Endothelial cell (in vitro differentiated cells): Measurements from ENCODE around the gene FKBP2. TPM values are rescaled to one million over a fixed set of nuclear protein-coding genes. Genes with fewer than 3 reads are reported as not detected.
A peak's percentile ranks its signal among the peaks of the same experiment; 100 is the strongest.

Experiments
- DNase-seq: peaks from one replicate; pipeline ENCODE4 v3.0.0; 2021; ENCODE audit warnings: low spot score
- H3K27ac Mint-ChIP-seq: one replicate; pipeline ENCODE4 v1.8.0; 2021; ENCODE audit warnings: mixed read lengths, inconsistent platforms; ENCODE audit not compliant: unreplicated experiment
- H3K27me3 Mint-ChIP-seq: one replicate; pipeline ENCODE4 v1.8.0; 2021; ENCODE audit warnings: mild to moderate bottlenecking, moderate library complexity, mixed read lengths, inconsistent platforms; ENCODE audit not compliant: unreplicated experiment
- H3K36me3 Mint-ChIP-seq: one replicate; pipeline ENCODE4 v1.8.0; 2021; ENCODE audit warnings: mild to moderate bottlenecking, low read depth, mixed read lengths, inconsistent platforms; ENCODE audit not compliant: unreplicated experiment
- H3K4me1 Mint-ChIP-seq: one replicate; pipeline ENCODE4 v1.8.0; 2021; ENCODE audit warnings: mild to moderate bottlenecking, mixed read lengths, inconsistent platforms; ENCODE audit not compliant: unreplicated experiment
- H3K4me3 Mint-ChIP-seq: one replicate; pipeline ENCODE4 v1.8.0; 2021; ENCODE audit warnings: mild to moderate bottlenecking, mixed read lengths, inconsistent platforms; ENCODE audit not compliant: unreplicated experiment
- H3K9me3 Mint-ChIP-seq: one replicate; pipeline ENCODE4 v1.8.0; 2021; ENCODE audit warnings: mixed read lengths, inconsistent platforms; ENCODE audit not compliant: unreplicated experiment
- total RNA-seq: library from RNA; stranded (reverse); fragmentation: NEBNext Ultra II Directional; extraction: Animal tissue kit (Norgen Biotek cat#: 25700); gene quantifications from one replicate; pipeline ENCODE4 v1.2.1, GENCODE V29; 2021; ENCODE audit not compliant: unreplicated experiment
- TF ChIP-seq, protein P1 (sequence below): fragments of 200-600 bp; sonication (generic); IDR thresholded peaks from one replicate; pipeline ENCODE4 v1.5.0; 2021; ENCODE audit warnings: antibody characterized with exemption; ENCODE audit not compliant: unreplicated experiment

The FKBP2 gene
- total RNA-seq, 1 donor from 2014 or later = 35.3 TPM

DNA sequence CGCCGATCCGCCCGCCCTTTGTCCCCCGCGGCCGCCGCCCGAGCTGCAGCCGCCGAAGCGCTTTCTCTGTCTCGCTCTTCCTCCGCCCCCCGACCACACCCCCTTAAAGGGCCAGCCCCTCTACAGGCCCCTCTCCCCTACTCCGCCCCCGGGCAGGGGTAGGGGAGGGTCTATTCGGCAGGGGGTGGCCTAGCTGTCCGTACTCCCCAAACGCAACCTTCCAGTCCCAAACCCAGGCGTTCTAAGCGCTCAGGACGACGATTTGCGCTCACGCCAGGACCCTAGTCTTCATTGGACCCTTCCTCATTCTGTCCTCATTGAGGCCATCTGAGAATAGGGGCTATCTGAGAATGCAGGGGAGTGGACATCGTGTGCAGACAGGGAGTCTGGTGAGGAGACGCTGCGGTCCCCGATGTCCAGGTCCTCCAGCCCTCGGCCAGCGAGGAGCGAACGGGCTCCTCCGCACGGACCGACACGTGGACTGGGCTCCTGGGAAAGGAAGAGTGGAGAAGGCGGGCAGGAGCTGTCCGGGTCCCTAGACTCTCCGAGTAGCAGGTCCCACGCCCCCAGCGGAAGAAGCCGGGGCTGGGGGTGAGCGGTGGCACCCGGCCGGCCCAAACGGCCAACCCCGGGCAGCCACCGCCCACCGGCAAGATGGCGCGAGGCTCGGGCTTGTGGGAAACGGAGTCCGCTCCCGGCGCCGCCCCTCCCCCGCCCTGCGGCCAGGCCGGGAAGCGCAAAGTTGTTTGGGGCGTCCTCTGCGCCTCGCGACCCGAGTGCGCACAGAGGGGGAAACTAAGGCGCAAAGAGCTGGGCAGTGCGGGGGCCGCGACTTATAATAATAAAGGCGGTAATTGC, 6.2 kb downstream of the FKBP2 start, which contains the start of gene PPP1R14B:
Gene PPP1R14B (minus strand): TSS at position 73 of the 858 bp plus-strand sequence. CDS start 270 bp downstream, outside the sequence.
- peaks cover 10% of the 10 kb centered on the region for H3K27me3 Mint-ChIP-seq
- H3K27ac Mint-ChIP-seq = peak within 1 kb of the TSS; percentile 85
- peak; percentile 84 for DNase-seq
- peaks cover 11% of the 10 kb centered on the region for H3K36me3 Mint-ChIP-seq
- H3K4me3 Mint-ChIP-seq = peak within 1 kb of the TSS; percentile 93
- no peaks in the 10 kb centered on the region for H3K9me3 Mint-ChIP-seq
- TF ChIP-seq, protein P1, sequence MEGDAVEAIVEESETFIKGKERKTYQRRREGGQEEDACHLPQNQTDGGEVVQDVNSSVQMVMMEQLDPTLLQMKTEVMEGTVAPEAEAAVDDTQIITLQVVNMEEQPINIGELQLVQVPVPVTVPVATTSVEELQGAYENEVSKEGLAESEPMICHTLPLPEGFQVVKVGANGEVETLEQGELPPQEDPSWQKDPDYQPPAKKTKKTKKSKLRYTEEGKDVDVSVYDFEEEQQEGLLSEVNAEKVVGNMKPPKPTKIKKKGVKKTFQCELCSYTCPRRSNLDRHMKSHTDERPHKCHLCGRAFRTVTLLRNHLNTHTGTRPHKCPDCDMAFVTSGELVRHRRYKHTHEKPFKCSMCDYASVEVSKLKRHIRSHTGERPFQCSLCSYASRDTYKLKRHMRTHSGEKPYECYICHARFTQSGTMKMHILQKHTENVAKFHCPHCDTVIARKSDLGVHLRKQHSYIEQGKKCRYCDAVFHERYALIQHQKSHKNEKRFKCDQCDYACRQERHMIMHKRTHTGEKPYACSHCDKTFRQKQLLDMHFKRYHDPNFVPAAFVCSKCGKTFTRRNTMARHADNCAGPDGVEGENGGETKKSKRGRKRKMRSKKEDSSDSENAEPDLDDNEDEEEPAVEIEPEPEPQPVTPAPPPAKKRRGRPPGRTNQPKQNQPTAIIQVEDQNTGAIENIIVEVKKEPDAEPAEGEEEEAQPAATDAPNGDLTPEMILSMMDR = peak; percentile 8
- H3K4me1 Mint-ChIP-seq = peaks cover 26% of the 10 kb centered on the region

DNA sequence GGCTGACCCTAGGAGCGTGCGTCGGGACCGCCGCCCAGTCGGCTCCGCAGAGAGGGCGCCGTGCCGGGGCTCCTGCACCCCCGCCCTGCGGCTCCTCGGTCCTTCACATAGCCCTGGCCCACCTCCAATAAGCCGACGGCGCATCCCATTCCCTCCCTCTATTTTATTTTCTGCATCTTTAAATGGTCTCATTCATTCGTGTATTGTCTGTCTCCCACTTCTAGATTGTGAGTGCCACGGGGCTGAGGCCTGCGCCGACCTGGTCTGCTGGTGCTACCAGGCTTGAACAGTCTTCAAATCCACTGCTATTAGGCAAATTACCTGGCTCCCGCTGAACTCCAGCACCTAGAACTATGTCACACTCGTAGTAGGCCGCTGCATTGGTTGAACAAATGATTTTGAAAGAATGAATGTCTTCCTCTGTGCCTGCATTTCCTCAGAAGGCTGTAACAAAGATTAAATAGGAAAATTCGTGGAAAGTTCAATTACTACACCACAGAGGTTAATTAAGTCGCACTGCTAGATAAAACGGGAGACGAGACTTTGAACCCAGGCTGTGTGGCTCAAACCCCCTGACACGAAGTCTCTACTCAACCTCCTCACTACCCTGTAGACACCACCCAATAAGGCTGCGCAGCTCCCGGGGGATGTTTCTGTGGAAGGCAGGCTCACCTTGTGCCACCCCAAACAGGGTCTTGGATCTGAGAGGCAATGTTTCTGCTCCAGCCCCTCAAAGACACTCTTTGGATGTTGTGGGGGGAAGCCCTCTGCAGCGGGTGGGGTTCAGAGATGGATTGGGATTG, 7.0 kb downstream of the FKBP2 start:
- H3K4me1 Mint-ChIP-seq = peaks cover 26% of the 10 kb centered on the region

DNA sequence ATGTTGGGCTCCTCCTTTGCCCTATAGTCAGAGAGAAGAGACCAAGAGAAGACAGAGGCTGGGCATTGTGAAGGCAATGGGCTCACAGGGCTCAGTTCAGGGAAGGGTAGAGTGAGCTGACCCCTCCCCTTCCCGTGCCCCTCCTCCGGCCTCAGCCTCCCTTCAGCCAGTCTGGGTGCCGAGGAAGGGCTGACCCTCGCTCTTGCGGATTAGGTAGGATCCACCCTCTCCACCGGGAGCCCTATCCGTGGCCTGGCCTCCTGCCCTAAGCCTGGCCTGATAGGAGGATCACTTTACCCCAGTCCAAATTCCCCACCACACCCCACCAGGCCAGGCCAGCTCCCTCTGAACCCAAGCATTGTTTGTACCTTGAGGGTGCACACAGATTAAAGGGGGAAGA, 7.7 kb downstream of the FKBP2 start:
- Mint-ChIP-seq H3K4me1 (peaks cover 26% of the 10 kb centered on the region), H3K4me3 (peak overlapping the region; percentile 86), H3K36me3 (peaks cover 7% of the 10 kb centered on the region), H3K27ac (peak overlapping the region; percentile 36), H3K27me3 (peaks cover 6% of the 10 kb centered on the region), H3K9me3 (no peaks in the 10 kb centered on the region)
- no peak for DNase-seq
- TF ChIP-seq, protein P1 = no peak

More for the DNA sequence above, 7.0 kb downstream of the FKBP2 start:
- Mint-ChIP-seq H3K4me3 (peak overlapping the region; percentile 86), H3K36me3 (peaks cover 11% of the 10 kb centered on the region), H3K27me3 (peaks cover 7% of the 10 kb centered on the region), H3K27ac (peak overlapping the region; percentile 85), H3K9me3 (no peaks in the 10 kb centered on the region)
- no peak for DNase-seq
- TF ChIP-seq, protein P1 = no peak

DNA sequence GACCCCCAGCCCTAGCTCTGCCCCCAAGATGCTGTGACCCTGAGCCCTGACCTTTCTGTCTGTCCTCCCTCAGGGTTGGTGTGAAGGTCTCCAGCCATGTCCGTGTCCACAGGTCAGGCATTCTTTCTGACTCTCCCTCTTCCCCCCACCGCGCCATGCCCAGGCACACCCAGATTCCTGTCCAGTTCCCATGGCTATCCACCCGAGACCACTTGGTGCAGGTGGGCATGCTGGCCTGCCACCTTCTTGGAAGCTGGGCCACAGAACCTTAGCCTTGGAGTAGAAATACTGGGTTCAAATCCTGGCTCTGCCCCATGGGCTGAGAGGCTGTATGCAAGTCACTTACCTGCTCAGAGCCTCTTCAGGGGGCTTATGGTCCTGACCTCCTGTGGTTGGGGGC, 8.1 kb downstream of the FKBP2 start:
- Mint-ChIP-seq H3K27me3 (peaks cover 10% of the 10 kb centered on the region), H3K36me3 (peaks cover 4% of the 10 kb centered on the region), H3K27ac (peak overlapping the region; percentile 36), H3K9me3 (no peaks in the 10 kb centered on the region), H3K4me1 (peaks cover 31% of the 10 kb centered on the region), H3K4me3 (no peak overlapping the region)
- DNase-seq = no peak
- TF ChIP-seq, protein P1 = no peak
